ENCODE results near the gene PDSS1. TPM values are rescaled to one million over a fixed set of nuclear protein-coding genes. Genes with fewer than 3 reads are reported as not detected.
"Not testable (repeated sequence)": the region's sequence is repeated elsewhere in the genome, so short reads cannot be mapped to it uniquely, and the experiment has no call there.

Gene PDSS1
- total RNA-seq, 3 donors from 2014 or later = 37.4 to 45.6 (median 43.5) TPM

DNA sequence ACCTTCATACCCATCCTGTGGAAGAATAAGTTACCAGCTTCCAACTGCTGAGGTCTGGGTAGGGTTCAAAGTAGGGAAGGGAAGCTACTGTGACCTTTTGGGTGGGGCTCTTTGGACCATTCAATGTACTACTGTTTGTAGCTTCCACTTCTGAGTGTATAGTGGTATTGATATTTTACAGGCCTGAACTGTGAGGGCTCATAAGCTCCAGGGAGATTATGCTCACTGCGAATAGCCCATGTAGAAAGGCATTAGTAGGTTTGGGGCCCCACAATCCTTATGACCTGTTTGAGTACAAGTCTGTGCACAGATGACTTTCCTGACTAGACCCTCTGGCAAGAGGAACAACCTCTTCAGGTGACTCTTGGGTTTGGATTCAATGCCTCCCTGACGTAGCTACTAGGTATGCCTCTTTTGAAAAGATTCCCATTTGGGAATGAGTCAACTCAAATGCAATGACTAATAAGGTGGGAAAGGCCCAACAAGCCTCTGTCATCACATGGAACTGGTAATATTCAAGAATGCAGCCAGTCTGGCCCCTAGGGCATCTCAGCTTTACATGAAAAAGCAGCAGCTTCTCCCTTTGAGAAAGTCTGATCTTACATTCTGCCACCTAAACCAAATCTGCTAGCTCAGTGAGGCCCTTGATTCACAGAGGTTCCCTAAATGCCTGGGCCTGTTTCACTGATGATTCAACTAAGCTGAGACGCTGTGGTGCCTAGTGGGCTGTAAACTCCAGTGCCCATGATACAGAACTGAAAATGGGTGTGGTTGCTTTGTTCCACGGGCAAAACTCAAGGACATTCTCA lies 83.5 kb downstream of the PDSS1 start:
- ATAC-seq (peak; percentile 70 to 77), DNase-seq (no peak)
- H3K4me1 Mint-ChIP-seq (ENCODE audit: low read depth) = peaks cover 87% of the 10 kb centered on the region
- H3K9me3 Mint-ChIP-seq = no peaks in the 10 kb centered on the region
- no peak overlapping the region for H3K4me3 Mint-ChIP-seq
- no peaks in the 10 kb centered on the region for H3K27me3 Mint-ChIP-seq (ENCODE audit: low read depth)
- peaks cover 13% of the 10 kb centered on the region for H3K36me3 Mint-ChIP-seq (ENCODE audit: insufficient read depth)

DNA sequence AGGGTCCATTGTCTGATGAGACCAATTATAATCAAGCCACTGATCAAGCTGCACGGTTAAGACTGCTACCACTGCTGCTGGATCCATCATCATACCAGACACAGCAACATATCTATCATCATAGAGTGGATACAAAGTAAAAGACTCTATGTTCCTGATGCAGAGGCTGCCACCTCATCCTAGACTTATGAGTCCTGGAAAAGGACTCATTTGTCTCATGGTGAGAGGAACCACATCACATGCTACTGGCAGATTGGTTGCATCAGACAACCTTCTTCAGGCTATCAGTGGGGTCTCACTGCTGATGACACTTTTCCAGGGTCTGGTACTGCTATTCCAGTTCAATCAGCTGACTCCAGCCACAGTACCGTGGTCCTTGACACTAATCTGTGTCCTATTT lies 84.3 kb downstream of the PDSS1 start:
- no peaks in the 10 kb centered on the region for H3K27me3 Mint-ChIP-seq (ENCODE audit: low read depth)
- peaks cover 87% of the 10 kb centered on the region for H3K4me1 Mint-ChIP-seq (ENCODE audit: low read depth)
- ATAC-seq (peak; percentile 22 to 41), DNase-seq (no peak)
- H3K36me3 Mint-ChIP-seq (ENCODE audit: insufficient read depth) = peaks cover 18% of the 10 kb centered on the region
- H3K4me3 Mint-ChIP-seq = no peak overlapping the region
- no peaks in the 10 kb centered on the region for H3K9me3 Mint-ChIP-seq

DNA sequence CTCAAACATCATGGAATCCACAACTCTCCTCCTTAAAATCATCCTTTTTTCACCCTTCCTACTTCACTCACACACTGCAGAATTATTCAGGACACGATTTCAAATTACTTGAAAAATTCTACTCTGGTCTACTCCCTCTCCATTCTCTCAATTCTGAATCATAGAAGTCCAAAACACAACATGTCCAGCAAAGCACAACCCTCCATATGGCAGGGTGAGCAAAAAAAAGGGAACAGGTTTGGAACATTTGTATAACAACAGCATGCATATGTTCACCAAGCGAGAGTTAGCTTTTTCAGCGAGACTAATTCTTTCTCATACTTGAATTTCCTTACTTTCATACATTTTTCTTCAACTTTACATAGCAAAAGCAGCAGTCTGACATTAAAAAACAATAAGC lies 89.9 kb downstream of the PDSS1 start:
- H3K9me3 Mint-ChIP-seq = no peaks in the 10 kb centered on the region
- H3K27me3 Mint-ChIP-seq (ENCODE audit: low read depth) = no peaks in the 10 kb centered on the region
- peaks cover 37% of the 10 kb centered on the region for H3K36me3 Mint-ChIP-seq (ENCODE audit: insufficient read depth)
- DNase-seq (no peak), ATAC-seq (no peak)
- H3K4me3 Mint-ChIP-seq = no peak overlapping the region
- H3K4me1 Mint-ChIP-seq (ENCODE audit: low read depth) = peaks cover 61% of the 10 kb centered on the region

GRCh38 chr10:26789779-26790178 lies 92.3 kb downstream of the PDSS1 start:
- not testable (repeated sequence) for H3K27me3 Mint-ChIP-seq (ENCODE audit: low read depth); ATAC-seq; DNase-seq; H3K9me3 Mint-ChIP-seq; H3K4me3 Mint-ChIP-seq
- Mint-ChIP-seq H3K4me1 (ENCODE audit: low read depth) (peaks cover 52% of the 10 kb centered on the region), H3K36me3 (ENCODE audit: insufficient read depth) (peaks cover 34% of the 10 kb centered on the region)

- peaks cover 38% of the 10 kb centered on the region for H3K36me3 Mint-ChIP-seq (ENCODE audit: insufficient read depth)
- no peak overlapping the region for H3K4me3 Mint-ChIP-seq
- ATAC-seq (no peak), DNase-seq (no peak)
- H3K4me1 Mint-ChIP-seq (ENCODE audit: low read depth) = peaks cover 48% of the 10 kb centered on the region
- peaks cover 3% of the 10 kb centered on the region for H3K9me3 Mint-ChIP-seq
- no peaks in the 10 kb centered on the region for H3K27me3 Mint-ChIP-seq (ENCODE audit: low read depth)
Observed at GRCh38 chr10:26790221-26790995, 92.9 kb downstream of the PDSS1 start.

DNA sequence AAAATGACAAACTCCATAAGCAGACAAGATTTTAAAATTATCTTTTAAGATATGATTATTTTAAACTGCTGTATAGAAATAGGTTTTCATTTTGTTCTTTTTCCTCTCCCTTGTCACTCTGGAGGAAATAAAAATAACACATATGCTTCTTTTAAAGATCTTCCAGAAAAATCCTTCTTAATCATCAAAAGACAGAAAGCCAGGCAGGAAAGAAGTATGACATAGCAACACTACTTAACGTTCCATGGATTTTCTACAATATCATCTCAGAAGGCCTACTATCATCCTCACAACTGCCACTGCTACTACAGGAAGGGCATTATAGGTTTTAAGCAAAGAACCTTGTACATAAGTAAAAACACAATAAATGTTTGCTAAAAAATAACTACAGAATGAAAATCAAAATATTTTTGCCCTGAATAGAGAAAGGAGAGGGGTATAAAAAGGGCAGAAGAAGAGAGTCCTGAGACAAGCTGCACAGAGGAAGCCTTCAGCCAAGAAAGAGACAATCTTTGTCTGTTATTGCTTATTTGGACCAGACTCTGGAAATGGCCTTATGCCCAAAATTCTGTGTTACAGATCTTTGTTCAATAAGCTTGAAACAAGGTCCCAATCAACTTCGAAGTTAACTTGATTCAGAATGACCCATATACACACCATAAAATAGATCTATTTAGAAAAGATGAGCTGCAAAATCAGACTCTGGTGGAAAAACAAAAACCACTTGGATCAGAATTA lies 95.4 kb downstream of the PDSS1 start:
- Mint-ChIP-seq H3K4me3 (no peak overlapping the region), H3K36me3 (ENCODE audit: insufficient read depth) (peaks cover 29% of the 10 kb centered on the region), H3K27me3 (ENCODE audit: low read depth) (no peaks in the 10 kb centered on the region), H3K9me3 (peaks cover 8% of the 10 kb centered on the region), H3K4me1 (ENCODE audit: low read depth) (peaks cover 44% of the 10 kb centered on the region)
- no peak for DNase-seq
- no peak for ATAC-seq

Other genes starting within 250 kb of the PDSS1 start
- 10 to 100 TPM; 36.0 to 40.6 (median 39.1) TPM for gene ABI1, start 163.3 kb downstream of the PDSS1 start, total RNA-seq

Data from activated T-cell treated with anti-CD3 and anti-CD28 coated beads, Interleukin-2, amount 50 U/mL, for 4 hours (primary cell).